ENCODE data around the gene ANKRD2.

ANKRD2 gene

DNA sequence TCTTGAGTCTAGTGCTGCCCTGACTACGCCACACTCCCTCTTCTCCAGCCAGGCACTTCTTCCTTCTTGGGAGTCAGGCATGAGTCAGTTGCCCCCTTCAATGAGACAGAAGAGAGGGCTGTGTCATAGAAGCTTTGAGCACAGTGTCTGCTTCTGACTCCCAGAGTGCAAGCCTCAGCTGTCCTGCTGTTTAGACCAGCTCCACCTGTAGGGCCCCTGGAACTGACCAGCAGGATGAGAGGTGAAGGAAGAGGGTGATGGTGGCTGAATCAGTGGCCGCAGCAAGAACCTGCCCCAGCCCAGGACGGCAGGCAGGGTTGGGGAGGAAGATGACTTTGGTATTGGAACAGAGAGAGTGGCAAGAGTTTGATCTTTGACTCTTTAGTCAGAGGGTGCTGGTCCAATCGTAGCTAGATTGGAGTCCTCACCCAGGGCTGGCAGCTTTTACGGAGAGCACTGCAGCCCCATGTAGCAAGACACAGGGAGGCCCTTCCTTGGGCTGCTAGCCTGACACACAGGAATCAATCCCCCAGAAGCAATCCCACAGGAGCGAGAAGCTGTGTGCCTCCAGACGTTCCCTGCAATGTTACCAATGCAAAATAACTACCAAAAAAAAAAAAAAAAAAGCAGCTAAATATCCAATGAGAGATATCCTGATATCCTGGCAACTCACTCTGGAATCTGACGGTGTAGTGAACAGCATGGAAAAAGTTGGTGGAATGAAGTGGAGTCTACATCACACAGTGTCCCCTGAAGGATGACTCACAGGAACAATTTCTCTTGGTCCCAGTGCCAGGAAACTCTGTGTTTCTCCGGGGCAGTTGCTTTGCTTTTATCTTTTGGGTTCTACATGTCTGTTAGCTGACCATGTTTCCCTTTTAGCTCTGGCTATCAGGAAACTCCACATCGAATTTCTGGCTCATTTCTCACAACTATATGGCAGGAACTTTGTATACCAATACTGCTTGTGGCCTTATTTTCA, 23.8 kb downstream of the ANKRD2 start:
- no peak for DNase-seq (ENCODE audit: low read depth in 2 of 2)

DNA sequence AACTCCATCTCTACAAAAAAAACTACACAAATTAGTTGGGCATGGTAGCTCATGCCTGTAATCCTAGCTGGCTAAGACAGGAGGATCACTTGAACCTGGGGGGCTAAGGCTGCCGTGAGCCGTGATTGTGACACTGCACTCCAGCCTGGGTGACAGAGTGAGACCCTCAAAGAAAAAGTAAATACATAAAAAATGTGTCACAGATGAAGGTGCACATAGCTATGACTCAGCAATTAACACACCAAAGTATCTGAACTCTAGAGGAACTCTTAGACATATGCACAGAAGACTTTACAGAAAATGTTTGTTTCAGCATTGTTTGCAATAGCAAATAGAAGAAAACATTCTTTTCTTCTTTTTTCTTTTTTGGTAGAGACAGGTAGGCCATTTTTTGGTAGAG, 25.2 kb downstream of the ANKRD2 start:
- DNase-seq (ENCODE audit: low read depth in 2 of 2): no peak

DNA sequence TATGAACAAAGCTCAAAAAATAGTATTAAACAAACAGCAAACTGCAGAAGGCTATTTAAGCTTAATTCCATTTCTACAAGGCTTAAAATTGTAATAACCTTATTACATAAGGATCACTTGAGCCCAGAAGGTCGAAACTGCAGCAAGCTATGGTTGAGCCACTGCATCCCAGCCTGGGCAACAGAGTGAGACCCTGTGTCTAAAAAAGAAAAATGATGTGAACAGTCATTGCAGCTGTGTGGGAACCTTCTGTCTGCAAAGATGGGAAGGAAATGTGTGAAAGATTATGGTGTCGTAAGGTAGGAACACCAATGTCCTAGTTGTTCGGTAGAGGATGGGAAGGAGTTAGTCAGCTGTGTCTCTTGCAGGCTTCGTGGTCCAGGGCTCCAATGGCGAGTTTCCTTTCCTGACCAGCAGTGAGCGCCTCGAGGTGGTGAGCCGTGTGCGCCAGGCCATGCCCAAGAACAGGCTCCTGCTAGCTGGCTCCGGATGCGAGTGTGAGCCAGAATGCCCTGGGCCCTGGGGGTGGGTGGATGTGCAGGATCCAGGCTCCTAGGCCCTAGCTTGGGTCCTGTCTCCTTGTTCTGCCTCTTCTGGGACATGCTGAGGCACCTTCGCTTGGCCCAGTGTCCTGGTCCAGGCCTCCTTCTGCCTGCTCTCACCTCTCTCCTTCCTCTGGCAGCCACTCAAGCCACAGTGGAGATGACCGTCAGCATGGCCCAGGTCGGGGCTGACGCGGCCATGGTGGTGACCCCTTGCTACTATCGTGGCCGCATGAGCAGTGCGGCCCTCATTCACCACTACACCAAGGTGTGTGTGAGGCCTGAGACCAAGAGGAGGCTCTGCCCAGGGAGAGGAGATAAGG, 26.1 kb downstream of the ANKRD2 start:
- DNase-seq (ENCODE audit: low read depth in 2 of 2): no peak

DNA sequence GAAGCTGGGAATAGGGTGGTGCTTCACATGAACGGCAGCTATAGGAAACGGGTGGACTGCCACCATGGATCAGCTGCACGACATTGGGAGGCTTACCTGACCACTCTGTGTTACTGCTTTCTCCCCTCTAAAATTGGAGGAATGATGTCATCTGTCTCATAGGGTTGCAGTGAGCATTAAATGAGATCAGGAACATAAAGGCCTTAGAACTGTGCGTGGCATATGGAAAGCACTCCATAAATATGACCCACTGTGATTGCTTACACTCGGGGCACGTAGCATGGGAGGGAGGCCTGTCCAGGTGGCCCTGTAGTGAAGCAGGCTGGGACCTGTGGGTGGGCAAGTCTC, 26.7 kb downstream of the ANKRD2 start:
- no peak for DNase-seq (ENCODE audit: low read depth in 2 of 2)

DNA sequence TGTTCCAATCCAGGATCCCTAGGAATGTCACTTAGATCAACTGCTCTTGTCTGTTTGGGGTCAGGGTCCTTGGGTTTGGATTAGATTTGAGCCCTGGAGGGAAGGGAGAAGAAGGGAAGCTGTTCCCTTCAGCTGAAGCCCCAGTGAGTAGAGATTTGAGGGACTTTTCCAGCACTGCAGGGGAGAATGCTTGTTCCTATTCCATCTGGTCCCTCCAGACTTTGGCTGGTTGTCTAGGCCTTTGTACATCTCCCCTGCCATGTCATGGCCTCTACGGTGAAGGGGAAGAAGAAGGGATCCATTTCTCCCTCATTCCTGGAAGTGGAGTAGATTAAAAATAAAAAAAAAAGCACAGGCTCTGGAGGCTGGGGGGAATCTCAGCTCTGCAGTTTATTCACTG, 28.0 kb downstream of the ANKRD2 start:
- DNase-seq (ENCODE audit: low read depth in 2 of 2): no peak

DNA sequence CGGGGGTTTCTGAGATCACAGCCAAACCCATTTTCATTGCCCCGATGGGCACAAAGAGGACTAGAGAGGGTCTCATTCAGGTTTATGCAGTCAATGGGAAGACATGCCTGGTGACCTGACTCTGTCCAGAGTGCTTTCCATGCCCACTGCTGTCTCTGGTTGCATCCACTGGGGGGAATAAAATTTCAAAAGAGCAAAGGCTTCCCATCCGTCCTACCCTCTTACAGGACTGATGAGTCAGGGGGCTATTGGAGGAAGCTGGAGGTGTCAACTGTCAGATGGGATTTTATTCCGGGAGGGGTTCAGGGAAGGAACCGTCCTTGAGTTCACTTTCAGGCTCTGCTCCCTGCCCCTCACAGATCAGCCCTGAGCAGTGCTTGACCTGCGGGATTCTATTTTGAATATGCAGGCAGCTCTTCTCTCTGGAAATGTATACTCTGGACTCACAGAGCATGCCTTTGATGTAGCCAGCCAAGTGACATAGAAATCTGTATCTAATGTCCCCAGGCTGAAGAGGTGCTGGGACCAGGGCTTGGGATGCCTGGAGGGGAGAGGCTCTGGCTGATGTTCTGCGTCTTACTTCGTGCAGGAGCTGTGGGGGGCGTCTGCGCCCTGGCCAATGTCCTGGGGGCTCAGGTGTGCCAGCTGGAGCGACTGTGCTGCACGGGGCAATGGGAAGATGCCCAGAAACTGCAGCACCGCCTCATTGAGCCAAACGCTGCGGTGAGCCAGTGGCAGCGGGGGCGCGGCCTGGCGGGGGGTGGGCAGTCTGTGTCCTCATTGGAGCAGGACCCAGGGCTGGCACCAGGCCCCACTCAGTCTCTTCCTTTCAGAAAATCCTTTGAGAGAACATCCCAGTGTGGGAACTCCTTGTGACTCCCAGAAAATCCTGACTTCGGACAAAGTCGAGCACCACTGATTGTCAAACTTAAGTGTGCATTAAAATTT, 29.0 kb downstream of the ANKRD2 start:
- DNase-seq (ENCODE audit: low read depth in 2 of 2): no peak

DNA sequence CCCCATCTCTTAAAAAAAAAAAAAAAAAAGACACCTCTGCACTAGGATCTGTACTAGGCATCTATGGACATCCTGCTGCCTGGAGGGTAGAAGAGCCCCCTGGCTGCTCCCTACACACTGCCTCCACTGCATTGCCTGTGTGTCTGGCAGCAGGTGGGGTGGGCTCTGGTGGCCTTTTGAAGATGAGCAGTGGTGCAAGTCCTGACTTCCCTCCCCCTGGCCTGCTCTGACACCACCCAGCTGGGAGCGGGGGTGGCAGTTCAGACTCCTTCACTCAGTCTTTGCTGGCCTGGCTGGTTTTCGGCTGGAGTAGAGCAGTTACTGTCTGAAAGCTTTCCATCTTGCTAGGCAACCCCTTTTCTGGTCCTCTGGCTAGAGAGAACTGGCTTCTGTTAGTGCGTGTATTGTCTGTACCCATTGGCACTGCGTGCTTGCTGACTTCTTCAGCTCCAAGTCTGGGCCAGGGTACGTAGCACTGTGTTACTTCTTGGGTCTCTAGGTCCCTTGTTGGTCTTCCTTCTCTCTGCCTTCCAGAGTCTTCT, 34.6 kb downstream of the ANKRD2 start:
- DNase-seq (ENCODE audit: low read depth in 2 of 2): no peak

DNA sequence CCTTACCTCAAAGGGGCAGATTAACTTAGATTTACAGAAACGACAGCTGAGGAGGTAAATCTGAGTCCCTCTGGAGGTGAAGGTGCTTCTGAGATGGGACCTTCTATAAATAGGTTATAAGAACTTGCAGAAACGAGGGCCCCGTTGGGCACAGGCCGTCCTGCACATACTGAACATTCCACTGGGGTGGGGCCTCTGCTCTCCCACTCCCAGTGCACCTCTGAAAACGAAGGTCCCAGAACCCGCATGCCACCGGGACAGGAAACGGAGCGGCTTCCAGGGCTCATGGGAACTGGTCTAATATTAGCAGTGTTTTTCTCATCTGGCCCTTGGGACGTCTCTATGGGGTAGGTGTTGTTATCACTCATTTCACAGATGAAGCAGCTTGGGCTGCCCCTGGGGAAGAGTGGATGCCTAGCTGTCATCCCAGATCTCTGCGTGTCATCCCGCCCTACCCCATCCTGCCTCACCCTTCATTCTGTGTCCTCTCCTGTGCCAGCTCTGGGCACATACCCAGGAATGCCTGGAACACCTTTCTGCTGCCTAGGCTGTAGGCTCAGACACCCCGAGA, 36.5 kb downstream of the ANKRD2 start:
- DNase-seq (ENCODE audit: low read depth in 2 of 2): no peak

DNA sequence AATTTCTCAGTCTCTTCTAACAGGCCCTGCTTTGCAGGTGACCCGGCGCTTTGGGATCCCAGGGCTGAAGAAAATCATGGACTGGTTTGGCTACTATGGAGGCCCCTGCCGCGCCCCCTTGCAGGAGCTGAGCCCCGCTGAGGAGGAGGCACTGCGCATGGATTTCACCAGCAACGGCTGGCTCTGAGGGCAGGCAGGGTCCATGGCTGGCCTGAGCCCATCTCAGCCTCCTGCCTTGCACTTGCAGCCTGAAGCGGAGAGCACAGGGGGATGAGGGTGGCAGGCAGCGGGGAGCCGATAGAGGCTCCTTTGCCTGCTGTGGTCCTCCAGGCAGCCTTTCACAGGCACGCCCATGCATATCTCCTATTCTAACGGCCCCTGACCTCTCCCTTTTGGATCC, 38.9 kb downstream of the ANKRD2 start:
- DNase-seq (ENCODE audit: low read depth in 2 of 2): no peak

DNA sequence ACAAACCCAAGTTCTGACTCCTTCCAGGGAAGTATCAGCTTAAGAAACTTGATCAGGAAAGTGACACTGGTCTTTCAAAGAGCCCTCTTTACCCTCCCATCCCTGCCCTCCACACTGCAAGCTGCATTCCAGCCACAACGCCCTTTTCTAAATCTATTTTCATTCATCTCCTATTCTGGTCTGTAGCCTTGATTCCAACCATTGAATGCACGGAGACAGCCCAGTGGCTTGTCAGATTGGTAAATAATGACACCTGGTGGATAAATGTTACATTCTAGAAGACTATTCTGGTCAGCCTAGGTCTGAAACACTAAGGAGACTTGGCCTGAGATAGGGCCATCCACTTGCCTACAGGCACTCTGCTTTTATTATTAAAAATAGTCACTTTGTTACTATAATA, 39.8 kb downstream of the ANKRD2 start:
- DNase-seq (ENCODE audit: low read depth in 2 of 2): no peak

DNA sequence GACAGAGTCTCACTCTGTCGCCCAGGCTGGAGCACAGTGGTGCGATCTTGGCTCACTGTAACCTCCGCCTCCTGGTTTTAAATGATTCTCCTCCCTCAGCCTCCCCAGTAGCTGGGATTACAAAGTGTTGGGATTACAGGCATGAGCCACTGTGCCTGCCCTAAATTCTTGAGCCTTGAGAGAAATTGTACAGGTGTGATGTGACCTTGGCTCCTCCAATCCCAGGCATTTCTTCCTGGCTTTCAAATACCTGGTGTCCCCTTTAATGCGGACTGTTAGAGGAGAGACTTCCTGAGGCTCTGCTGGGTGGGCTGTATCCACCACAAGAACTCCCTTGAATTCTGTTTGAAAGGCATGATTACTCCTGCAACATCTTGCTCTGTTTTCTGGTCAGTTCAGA, 45.7 kb downstream of the ANKRD2 start:
- no peak for DNase-seq (ENCODE audit: low read depth in 2 of 2)

DNA sequence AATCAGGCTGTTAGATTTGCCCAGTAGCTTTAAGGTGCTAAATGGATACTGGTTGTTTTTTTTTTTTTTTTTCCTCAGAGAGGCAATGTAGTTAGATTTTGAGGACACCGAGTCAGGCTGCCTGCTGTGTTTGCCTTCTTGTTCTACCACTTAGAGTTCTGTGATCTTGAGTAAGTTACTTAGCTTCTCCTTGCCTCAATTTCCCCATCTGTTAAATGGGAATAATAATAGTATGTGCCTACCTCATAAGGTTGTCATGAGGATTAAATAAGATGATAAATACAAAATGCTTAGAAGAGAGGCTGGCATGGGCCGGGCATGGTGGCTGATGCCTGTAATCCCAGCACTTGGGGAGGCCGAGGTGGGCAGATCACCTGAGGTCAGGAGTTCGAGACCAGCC, 46.2 kb downstream of the ANKRD2 start:
- DNase-seq (ENCODE audit: low read depth in 2 of 2): no peak

DNA sequence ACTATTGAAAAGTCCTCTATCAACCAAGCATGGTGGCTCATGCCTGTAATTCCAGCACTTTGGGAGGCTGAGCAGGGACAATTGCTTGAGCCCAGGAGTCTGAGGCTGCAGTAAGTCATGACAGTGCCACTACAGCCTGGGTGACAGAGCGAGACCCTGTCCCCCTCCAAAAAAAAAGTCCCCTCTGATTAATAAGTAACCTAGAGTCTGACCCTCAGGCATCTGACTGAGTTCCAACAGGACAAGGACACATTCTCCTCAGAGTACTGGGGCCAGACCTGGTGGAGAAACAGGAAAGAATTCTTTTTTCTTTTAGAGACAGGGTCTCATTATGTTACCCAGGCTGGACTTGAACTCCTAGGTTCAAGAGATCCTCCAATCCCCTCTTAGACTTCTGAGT, 50.7 kb downstream of the ANKRD2 start:
- DNase-seq (ENCODE audit: low read depth in 2 of 2): no peak

DNA sequence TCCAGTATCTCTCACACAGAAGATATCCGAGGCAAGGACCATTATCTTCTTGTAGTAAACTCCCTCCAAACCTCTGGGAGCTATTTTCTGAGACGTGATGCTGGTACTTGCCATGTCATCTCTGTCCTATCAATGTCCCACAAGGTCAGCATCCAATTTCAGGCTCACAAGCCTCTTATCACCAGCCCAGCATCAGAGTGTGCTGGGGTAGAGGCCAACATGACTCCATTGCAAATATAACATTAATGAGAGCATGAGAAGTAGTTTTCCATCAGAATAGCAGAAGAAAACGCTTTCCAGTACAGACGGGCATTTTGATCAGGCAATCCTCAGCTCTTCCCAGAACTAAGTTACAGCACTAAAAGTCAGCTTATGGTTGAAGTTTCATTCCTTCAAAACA, 55.2 kb downstream of the ANKRD2 start:
- no peak for DNase-seq (ENCODE audit: low read depth in 2 of 2)

DNA sequence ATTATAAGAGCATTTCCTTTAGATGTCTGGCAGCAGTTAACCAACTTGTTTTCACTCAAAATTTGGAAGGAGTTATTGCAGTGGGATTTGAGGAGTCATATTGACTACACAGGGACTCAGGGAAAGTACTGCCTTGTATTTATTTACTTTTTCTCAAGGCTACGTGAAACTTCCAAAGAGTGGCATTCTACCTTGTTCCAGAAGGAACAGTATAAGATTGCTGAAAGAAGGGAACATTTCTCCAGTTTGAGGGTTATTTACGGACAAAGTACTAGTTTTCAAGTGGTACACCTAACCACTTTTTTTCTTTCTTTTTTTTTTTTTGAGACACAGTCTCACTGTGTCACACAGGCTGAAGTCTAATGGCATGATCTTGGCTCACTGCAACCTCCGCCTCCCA, 55.6 kb downstream of the ANKRD2 start:
- DNase-seq (ENCODE audit: low read depth in 2 of 2): no peak

DNA sequence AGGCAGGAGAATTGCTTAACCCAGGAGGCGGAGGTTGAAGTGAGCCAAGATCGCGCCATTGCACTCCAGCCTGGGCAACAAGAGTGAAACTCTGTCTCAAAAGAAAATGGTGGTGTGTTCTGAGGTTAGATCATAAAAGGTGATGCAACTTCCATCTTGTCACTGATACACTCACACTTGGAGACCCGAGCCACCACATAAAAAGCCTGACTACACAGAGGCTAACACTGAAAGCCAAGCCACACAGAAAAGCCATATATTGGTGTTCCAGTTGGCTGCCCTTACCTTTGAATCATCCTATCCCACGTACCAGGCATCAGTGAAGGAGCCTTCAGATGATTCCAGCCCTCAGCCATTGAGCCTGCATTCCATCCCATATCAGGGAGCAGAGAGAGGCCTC, 56.7 kb downstream of the ANKRD2 start:
- DNase-seq (ENCODE audit: low read depth in 2 of 2): no peak

DNA sequence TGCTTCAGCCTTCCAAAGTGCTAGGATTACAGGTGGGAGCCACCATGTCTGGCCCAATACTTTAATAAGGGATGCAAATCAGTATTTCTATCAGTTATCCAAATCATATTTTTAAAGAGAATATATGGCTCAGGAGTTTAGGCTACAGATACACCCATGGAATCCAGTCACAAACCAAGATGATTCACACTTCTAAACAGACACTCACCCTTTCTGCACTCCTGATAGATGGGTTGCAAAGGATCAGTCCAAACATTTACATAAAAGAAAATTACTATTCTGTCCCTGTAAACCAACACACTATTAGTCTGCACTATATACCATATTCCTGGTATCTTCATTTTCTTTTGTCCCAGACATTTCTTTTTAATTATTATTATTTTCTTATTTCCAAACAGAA, 58.5 kb downstream of the ANKRD2 start:
- DNase-seq (ENCODE audit: low read depth in 2 of 2): no peak

DNA sequence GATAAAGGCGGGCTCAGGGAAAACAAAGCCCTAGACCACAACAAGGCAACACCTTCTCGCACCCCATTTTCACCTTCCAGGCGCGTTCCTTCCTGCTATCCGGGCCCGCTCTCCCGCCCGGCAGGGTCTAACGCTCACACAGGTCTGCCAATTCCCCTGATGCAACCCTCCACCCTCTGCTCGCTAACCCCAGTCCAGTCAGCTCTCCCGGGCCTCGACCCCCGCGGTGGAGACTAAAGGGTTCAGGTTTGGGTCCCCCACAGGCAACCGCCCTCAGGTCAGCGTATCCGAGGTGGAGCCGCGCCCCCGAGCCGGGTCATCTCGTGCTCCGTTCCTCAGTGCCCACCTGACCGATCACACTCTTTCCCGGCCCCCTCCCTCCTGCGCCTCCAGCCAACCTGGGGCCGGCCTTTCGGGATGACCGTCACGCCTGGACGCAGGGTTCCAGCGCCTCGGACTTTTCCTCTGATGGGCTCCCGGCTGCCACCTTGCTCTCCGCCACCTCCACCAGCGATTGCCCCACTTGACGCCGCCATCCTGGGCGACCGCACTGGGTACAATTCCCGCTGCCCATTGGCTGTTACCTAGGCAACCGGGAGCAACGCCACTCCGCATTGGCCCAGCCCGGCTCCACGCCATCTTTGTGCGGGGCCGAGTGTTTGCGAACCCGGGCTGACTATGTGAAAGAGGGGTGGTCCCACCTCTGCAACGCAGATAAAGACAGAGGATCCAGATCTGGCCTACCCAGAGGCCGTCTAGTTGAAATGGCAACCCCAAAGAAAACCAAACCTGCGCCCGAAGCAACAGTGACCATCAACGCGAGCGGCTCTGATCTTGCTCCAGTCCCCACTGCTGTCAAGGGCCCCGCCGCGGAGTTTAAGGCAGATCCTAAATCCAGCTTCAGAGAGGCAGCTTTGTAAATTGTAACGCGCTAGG, 60.6 kb downstream of the ANKRD2 start, which contains the start of gene MORN4:
Gene MORN4 (minus strand): TSS at position 552 of the 936 bp plus-strand sequence. CDS start 13,847 bp downstream, outside the sequence.
- DNase-seq (ENCODE audit: low read depth in 2 of 2): peak; percentile 83 to 88

All from stimulated activated CD4-positive, alpha-beta T cell treated with anti-CD3 and anti-CD28 coated beads, Interleukin-12 subunit alpha, Interleukin-12 subunit beta, amount 100 ng/mL, for 24 hours (primary cell).